HEK293T (cell line): ENCODE data around the gene GZMM.

Experiments used
- CTCF ChIA-PET: fragments of 350-600 bp; formaldehyde crosslinking; extraction: SDS; loops from one replicate; lab custom pipeline; 2021; ENCODE audit warnings: antibody characterized with exemption, inconsistent platforms; lab: Yijun Ruan, JAX
- POLR2A ChIA-PET: fragments of 350-600 bp; formaldehyde crosslinking; extraction: SDS; loops from one replicate; lab custom pipeline; 2020; ENCODE audit warnings: antibody characterized with exemption, inconsistent platforms; lab: Yijun Ruan, JAX
- DNase-seq: peaks from one replicate; pipeline ENCODE4 v3.0.0; 2012; ENCODE audit warnings: mixed read lengths; ENCODE audit errors: extremely low spot score
- ARNT ChIP-seq: fragments of 450-650 bp; IDR thresholded peaks from 2 replicates; pipeline ENCODE4 v1.6.1; 2017; ENCODE audit warnings: mild to moderate bottlenecking
- BHLHE40 ChIP-seq: fragments of 450-650 bp; IDR thresholded peaks from 2 replicates; pipeline ENCODE4 v1.6.1; 2016; ENCODE audit warnings: mild to moderate bottlenecking, moderate library complexity, borderline replicate concordance
- CTBP1 ChIP-seq: fragments of 450-650 bp; IDR thresholded peaks from 2 replicates; pipeline ENCODE4 v1.6.1; 2016; ENCODE audit warnings: borderline replicate concordance
- ELF4 ChIP-seq: fragments of 450-650 bp; IDR thresholded peaks from 2 replicates; pipeline ENCODE4 v1.6.1; 2017; ENCODE audit warnings: antibody characterized with exemption
- FOXA1 ChIP-seq: fragments of 450-650 bp; IDR thresholded peaks from 2 replicates; pipeline ENCODE4 v1.6.1; 2016; ENCODE audit warnings: mild to moderate bottlenecking
- FOXK2 ChIP-seq: fragments of 450-650 bp; IDR thresholded peaks from 2 replicates; pipeline ENCODE4 v1.6.1; 2016; ENCODE audit warnings: mild to moderate bottlenecking
- FOXM1 ChIP-seq: fragments of 450-650 bp; IDR thresholded peaks from 2 replicates; pipeline ENCODE4 v1.6.1; 2017; ENCODE audit warnings: mild to moderate bottlenecking, borderline replicate concordance
- HDGF ChIP-seq: fragments of 450-650 bp; IDR thresholded peaks from 2 replicates; pipeline ENCODE4 v1.6.1; 2017; ENCODE audit warnings: antibody characterized with exemption, borderline replicate concordance
- L3MBTL2 ChIP-seq: fragments of 450-650 bp; conservative IDR thresholded peaks from 2 replicates; pipeline ENCODE4 v1.6.1; 2016; ENCODE audit warnings: mild to moderate bottlenecking
- LEF1 ChIP-seq: fragments of 450-650 bp; IDR thresholded peaks from 2 replicates; pipeline ENCODE4 v1.6.1; 2017; ENCODE audit warnings: mild to moderate bottlenecking, borderline replicate concordance
- NFRKB ChIP-seq: fragments of 450-650 bp; IDR thresholded peaks from 2 replicates; pipeline ENCODE4 v1.6.1; 2016; ENCODE audit warnings: mild to moderate bottlenecking, moderate library complexity
- SP1 ChIP-seq: fragments of 450-650 bp; IDR thresholded peaks from 2 replicates; pipeline ENCODE4 v1.6.1; 2017
- SUZ12 ChIP-seq: fragments of 450-650 bp; IDR thresholded peaks from 2 replicates; pipeline ENCODE4 v1.6.1; 2016; ENCODE audit warnings: mild to moderate bottlenecking
- TARDBP ChIP-seq: fragments of 450-650 bp; IDR thresholded peaks from 2 replicates; pipeline ENCODE4 v1.6.1; 2016
- ZNF384 ChIP-seq: fragments of 450-650 bp; IDR thresholded peaks from 2 replicates; pipeline ENCODE4 v1.6.1; 2016
- TF ChIP-seq, protein P1 (sequence below): fragments of 450-650 bp; IDR thresholded peaks from 2 replicates; pipeline ENCODE4 v1.6.1; 2016

The GZMM gene

DNA sequence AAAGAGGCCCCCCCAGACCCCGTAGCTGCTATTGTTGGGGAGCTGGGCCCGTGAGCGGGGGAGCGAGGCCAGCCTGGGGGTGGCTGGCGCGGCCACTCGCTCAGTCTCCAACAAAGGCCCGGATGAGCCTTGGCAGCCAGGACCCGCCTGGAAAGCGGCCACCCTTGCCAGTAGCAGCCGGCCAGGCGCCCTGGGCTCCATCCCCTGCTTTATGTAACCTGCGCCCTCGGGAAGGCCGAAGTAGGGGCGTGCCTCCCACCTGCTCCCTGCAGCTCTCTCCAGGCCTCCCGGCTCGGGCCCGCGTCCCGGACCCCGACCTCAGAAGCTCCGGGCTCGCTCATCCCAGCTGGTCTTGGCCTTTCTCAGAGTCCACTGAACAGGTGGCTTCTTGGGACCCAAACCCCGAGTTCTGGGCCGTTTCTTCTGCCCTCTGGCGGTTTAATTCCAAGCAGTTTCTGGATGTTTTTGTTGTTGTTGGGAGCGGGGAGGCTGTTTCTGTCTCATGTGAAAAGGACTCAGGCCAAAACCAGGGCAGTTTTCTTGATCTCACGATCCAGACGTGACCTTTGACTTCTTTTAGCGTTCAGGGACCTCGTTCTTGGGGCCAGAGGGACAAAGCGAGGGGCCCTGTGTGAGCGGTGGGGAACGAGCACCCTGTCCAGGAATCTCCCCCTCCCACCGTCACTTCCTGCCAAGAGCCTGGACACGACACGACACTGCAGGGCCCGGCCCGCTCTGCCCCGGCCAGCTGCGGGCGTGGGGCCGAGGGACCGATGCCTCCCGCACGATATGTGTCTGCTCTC, 11.1 kb upstream of the GZMM start:
- ChIA-PET CTCF (interaction anchor here (0.8 to 3.3 kb wide), 3 partner anchors 10 to 26 kb away, joined by 5 to 26 read pairs (median 11); no protein-coding TSS in a partner anchor), POLR2A (interaction anchor here (0.9 to 3.1 kb wide), 9 partner anchors 10 to 53 kb away, joined by 3 to 24 read pairs (median 6); partner anchors contain the start of genes BSG and TPGS1)
- DNase-seq = no peak
- TF ChIP-seq ARNT = no peak

GRCh38 chr19:533364-534058, 10.3 kb upstream of the GZMM start:
- TF ChIP-seq BHLHE40 (no peak), SUZ12 (no peak), SP1 (no peak), HDGF (no peak), TARDBP (no peak), NFRKB (no peak), CTBP1 (no peak), LEF1 (no peak), ZNF384 (no peak)
- TF ChIP-seq, protein P1, sequence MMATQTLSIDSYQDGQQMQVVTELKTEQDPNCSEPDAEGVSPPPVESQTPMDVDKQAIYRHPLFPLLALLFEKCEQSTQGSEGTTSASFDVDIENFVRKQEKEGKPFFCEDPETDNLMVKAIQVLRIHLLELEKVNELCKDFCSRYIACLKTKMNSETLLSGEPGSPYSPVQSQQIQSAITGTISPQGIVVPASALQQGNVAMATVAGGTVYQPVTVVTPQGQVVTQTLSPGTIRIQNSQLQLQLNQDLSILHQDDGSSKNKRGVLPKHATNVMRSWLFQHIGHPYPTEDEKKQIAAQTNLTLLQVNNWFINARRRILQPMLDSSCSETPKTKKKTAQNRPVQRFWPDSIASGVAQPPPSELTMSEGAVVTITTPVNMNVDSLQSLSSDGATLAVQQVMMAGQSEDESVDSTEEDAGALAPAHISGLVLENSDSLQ = no peak
- ChIA-PET CTCF (interaction anchor here (3.3 kb wide), 1 partner anchor 23 kb away, joined by 26 read pairs; no protein-coding TSS in a partner anchor), POLR2A (interaction anchor here (1.0 to 3.1 kb wide), 3 partner anchors 9 to 48 kb away, joined by 3 to 24 read pairs (median 5); partner anchors contain the start of gene TPGS1)
- no peak for DNase-seq

- CTCF ChIA-PET = no interaction called here
- no peak for DNase-seq
- POLR2A ChIA-PET = no interaction called here
- TF ChIP-seq LEF1 (no peak), CTBP1 (no peak), SP1 (no peak), TARDBP (no peak), L3MBTL2 (no peak), NFRKB (no peak), BHLHE40 (no peak), ZNF384 (no peak), HDGF (no peak), SUZ12 (no peak), FOXM1 (no peak), ARNT (no peak), ELF4 (no peak), FOXK2 (no peak), FOXA1 (no peak)
- TF ChIP-seq, protein P1 = no peak
Measured at GRCh38 chr19:534088-534487, 9.8 kb upstream of the GZMM start.

GRCh38 chr19:535017-535835, 8.6 kb upstream of the GZMM start:
- TF ChIP-seq ZNF384 (no peak), BHLHE40 (no peak), SUZ12 (no peak), ARNT (no peak), FOXA1 (no peak), HDGF (no peak), LEF1 (no peak), TARDBP (no peak), L3MBTL2 (no peak), FOXM1 (no peak), CTBP1 (no peak), NFRKB (no peak), FOXK2 (no peak), ELF4 (no peak), SP1 (no peak)
- TF ChIP-seq, protein P1 = no peak
- CTCF ChIA-PET = no interaction called here
- no peak for DNase-seq
- POLR2A ChIA-PET = no interaction called here

- ChIA-PET CTCF (no interaction called here), POLR2A (no interaction called here)
- DNase-seq = no peak
- TF ChIP-seq FOXM1 (no peak), ELF4 (no peak), HDGF (no peak), BHLHE40 (no peak), TARDBP (no peak), NFRKB (no peak), ARNT (no peak), FOXK2 (no peak), L3MBTL2 (no peak), FOXA1 (no peak), CTBP1 (no peak), SP1 (no peak), SUZ12 (no peak), ZNF384 (no peak), LEF1 (no peak)
- TF ChIP-seq, protein P1 = no peak
Measured at GRCh38 chr19:536031-536880, 7.6 kb upstream of the GZMM start.
